ENCODE data around the gene GM2A. TPM values are rescaled to one million over a fixed set of nuclear protein-coding genes. Genes with fewer than 3 reads are reported as not detected.

The GM2A gene
- total RNA-seq, 4 donors from 2014 or later: 28.3 to 32.0 (median 30.1) TPM

DNA sequence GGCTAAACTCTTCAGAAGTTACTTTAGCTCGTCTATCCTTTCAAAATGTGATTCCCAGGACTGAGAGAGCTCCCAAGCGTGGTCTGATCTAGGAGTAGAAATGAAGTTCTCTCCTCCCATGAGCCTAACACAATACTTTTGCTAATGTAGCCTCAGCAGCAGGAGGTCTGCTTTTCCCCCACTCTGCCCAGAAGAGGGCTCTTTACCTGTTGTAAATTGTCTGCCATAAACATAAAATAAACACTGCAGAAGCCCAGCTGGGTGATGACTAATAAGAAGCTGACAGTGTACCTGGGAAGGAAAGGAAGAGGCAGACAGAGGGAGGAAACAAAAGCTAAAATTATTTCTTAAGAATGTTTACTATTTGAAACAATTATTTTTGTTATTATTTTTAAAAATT, 35.2 kb downstream of the GM2A start:
- intact Hi-C loops (cut with DNase I): no loop called here
- H3K36me3 ChIP-seq: no peaks in the 10 kb centered on the region
- no peaks in the 10 kb centered on the region for H3K27me3 ChIP-seq
- no peak overlapping the region for H3K4me3 ChIP-seq
- WGBS: 46% methylated on average over 2 of the region's 2 CpGs
- TF ChIP-seq EP300 (IDR thresholded peaks at IDR 0.05): no peak
- TF ChIP-seq POLR2AphosphoS5 (IDR thresholded peaks at IDR 0.05): no peak
- no peak for TF ChIP-seq POLR2A (IDR thresholded peaks at IDR 0.05; ENCODE audit: low read depth)
- TF ChIP-seq, protein P1, sequence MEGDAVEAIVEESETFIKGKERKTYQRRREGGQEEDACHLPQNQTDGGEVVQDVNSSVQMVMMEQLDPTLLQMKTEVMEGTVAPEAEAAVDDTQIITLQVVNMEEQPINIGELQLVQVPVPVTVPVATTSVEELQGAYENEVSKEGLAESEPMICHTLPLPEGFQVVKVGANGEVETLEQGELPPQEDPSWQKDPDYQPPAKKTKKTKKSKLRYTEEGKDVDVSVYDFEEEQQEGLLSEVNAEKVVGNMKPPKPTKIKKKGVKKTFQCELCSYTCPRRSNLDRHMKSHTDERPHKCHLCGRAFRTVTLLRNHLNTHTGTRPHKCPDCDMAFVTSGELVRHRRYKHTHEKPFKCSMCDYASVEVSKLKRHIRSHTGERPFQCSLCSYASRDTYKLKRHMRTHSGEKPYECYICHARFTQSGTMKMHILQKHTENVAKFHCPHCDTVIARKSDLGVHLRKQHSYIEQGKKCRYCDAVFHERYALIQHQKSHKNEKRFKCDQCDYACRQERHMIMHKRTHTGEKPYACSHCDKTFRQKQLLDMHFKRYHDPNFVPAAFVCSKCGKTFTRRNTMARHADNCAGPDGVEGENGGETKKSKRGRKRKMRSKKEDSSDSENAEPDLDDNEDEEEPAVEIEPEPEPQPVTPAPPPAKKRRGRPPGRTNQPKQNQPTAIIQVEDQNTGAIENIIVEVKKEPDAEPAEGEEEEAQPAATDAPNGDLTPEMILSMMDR (IDR thresholded peaks at IDR 0.05): no peak
- no peaks in the 10 kb centered on the region for H3K4me1 ChIP-seq
- H3K9me3 ChIP-seq: no peaks in the 10 kb centered on the region
- no peak overlapping the region for H3K27ac ChIP-seq (replicated peaks in 1 of 4)
- no peak for DNase-seq (ENCODE audit: extremely low spot score)

DNA sequence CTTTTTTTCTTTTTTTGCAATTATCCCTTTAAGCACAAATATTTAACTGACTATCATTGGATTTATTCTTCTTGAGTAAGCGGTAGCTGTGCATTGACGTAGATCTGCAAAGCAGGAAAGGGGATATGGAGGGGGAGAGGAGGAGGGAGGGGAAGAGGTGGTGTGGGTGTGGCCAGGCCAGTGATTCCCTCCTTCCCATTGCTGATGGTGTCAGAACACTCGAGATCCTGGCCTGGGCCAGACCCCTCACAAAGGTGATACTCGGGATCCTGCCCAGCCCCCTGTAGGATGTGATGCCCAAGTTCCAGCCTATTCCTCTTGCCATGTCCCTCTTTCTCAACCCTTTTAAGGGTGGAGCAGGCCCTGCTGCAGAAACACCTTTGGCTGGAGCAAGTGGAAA, 40.6 kb downstream of the GM2A start:
- intact Hi-C loops (cut with DNase I): no loop called here
- TF ChIP-seq EP300 (IDR thresholded peaks at IDR 0.05) (no peak), POLR2AphosphoS5 (IDR thresholded peaks at IDR 0.05) (no peak), POLR2A (IDR thresholded peaks at IDR 0.05; ENCODE audit: low read depth) (no peak)
- TF ChIP-seq, protein P1 (IDR thresholded peaks at IDR 0.05): no peak
- H3K36me3 ChIP-seq: no peaks in the 10 kb centered on the region
- H3K27ac ChIP-seq (replicated peaks in 1 of 4): no peak overlapping the region
- no peaks in the 10 kb centered on the region for H3K4me1 ChIP-seq
- H3K9me3 ChIP-seq: no peaks in the 10 kb centered on the region
- no peak for DNase-seq (ENCODE audit: extremely low spot score)
- WGBS: 62% methylated on average over 4 of the region's 4 CpGs
- H3K4me3 ChIP-seq: no peak overlapping the region
- H3K27me3 ChIP-seq: no peaks in the 10 kb centered on the region

DNA sequence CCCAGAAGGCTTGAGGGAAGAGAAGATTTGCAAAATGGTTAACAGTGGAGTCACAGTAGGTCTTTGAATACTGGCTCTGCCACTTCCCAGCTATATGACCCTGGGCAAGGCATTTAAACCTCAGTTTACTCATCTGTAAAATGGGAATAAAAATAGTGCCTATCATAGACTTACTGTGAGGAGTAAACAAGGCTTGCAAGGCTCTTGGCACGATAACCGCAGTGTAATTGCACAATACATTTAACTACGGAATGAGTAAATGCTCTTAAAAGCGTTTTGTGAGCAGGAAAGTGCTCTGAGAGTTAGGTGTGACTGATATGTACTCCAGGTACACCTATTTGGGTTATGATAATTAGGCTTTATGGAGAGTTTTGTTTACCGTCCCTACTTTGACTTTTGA, 42.2 kb downstream of the GM2A start:
- Histone ChIP-seq H3K4me3 (no peak overlapping the region), H3K4me1 (no peaks in the 10 kb centered on the region), H3K27ac (replicated peaks in 1 of 4) (no peak overlapping the region), H3K9me3 (no peaks in the 10 kb centered on the region), H3K36me3 (no peaks in the 10 kb centered on the region), H3K27me3 (no peaks in the 10 kb centered on the region)
- intact Hi-C loops (cut with DNase I): no loop called here
- 87% methylated on average over 5 of the region's 5 CpGs for whole genome bisulfite sequencing
- peak; percentile 34 for DNase-seq (ENCODE audit: extremely low spot score)
- no peak for TF ChIP-seq POLR2A (IDR thresholded peaks at IDR 0.05; ENCODE audit: low read depth)
- no peak for TF ChIP-seq POLR2AphosphoS5 (IDR thresholded peaks at IDR 0.05)
- TF ChIP-seq EP300 (IDR thresholded peaks at IDR 0.05): no peak
- TF ChIP-seq, protein P1 (IDR thresholded peaks at IDR 0.05): no peak

DNA sequence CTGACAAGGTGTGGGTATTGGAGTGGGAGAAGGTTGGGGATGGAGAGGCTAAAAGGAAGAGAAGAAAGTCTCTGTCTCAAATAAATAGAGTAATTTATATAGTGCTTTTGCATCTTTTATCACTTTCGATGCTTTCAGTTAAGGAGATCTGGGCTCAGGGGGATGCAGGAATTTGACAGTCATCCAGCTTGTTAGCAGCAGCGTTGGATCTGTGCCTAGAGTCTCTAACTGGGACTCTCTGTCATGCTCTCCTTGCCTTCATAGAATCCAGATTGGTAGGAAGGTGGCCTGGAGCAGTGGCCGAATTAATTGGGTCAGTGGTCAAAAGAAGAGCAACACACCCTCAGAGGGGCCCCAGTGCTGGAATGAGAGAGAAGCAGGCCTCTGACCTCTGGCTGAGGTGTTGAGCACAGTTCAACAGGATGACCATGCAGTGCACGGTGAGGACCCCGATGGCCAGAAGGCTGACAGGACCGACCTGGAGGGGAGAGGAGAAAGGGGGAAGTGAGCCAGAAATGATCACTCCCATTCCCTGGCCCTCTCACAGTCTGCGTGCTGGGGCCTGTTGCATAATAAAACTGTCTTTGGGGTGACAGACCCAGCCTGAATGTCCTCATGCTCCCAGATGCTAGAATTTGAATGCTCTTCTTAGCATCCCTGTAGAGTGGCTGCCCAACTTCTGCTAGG, 42.9 kb downstream of the GM2A start:
- intact Hi-C loops (cut with DNase I): no loop called here

More for the DNA sequence above, 42.9 kb downstream of the GM2A start:
- DNase-seq (ENCODE audit: extremely low spot score): no peak
- no peaks in the 10 kb centered on the region for H3K27me3 ChIP-seq
- TF ChIP-seq, protein P1 (IDR thresholded peaks at IDR 0.05): no peak
- TF ChIP-seq EP300 (IDR thresholded peaks at IDR 0.05) (no peak), POLR2A (IDR thresholded peaks at IDR 0.05; ENCODE audit: low read depth) (no peak), POLR2AphosphoS5 (IDR thresholded peaks at IDR 0.05) (no peak)
- H3K4me1 ChIP-seq: no peaks in the 10 kb centered on the region
- H3K27ac ChIP-seq (replicated peaks in 1 of 4): no peak overlapping the region
- no peak overlapping the region for H3K4me3 ChIP-seq
- no peaks in the 10 kb centered on the region for H3K36me3 ChIP-seq
- 28% methylated on average over 6 of the region's 7 CpGs for WGBS
- H3K9me3 ChIP-seq: no peaks in the 10 kb centered on the region

All from esophagus muscularis mucosa (tissue), 4 donors.